PC-3 (cell line): Measurements from ENCODE around the gene SMARCAL1. TPM values are rescaled to one million over a fixed set of nuclear protein-coding genes. Genes with fewer than 3 reads are reported as not detected.

Source experiments
- ATAC-seq: fragments of 200-7000 bp; cut with Tn5 transposase; 2 replicates; pipeline ENCODE4 v1.9.1; 2020; ENCODE audit warnings: mild to moderate bottlenecking, moderate library complexity
- BruUV-seq: library from RNA; stranded (reverse); fragments of 400-500 nt; replicated peaks from 2 replicates; lab custom pipeline; 2021; lab: Mats Ljungman, UMichigan
- CTCF ChIA-PET: fragments of 300-600 bp; sonication (Branson Sonifier 250); formaldehyde crosslinking; loops from one replicate; lab custom pipeline; 2022; ENCODE audit warnings: antibody characterized with exemption; lab: Charles Lee
- POLR2A ChIA-PET: fragments of 300-600 bp; sonication (Branson Sonifier 250); formaldehyde crosslinking; loops from one replicate; lab custom pipeline; 2022; ENCODE audit warnings: antibody characterized with exemption; ENCODE audit not compliant: unreplicated experiment; lab: Charles Lee
- DNase-seq: peaks from one replicate; pipeline ENCODE4 v3.0.0-alpha.2; 2015
- H2AFZ ChIP-seq: fragments of 300-600 bp; sonication (generic); 2 replicates; pipeline ENCODE4 v1.6.0; 2016; ENCODE audit warnings: antibody characterized with exemption, low read length
- H3F3A ChIP-seq: fragments of 300-600 bp; sonication (generic); one replicate; pipeline ENCODE4 v1.6.0; 2017; ENCODE audit warnings: antibody characterized with exemption, low read length, control low read depth, mild to moderate bottlenecking; ENCODE audit not compliant: unreplicated experiment
- H3K27ac ChIP-seq: fragments of 300-600 bp; sonication (generic); 2 replicates; pipeline ENCODE4 v1.5.1; 2016; ENCODE audit warnings: mild to moderate bottlenecking, low read length
- H3K27me3 ChIP-seq: fragments of 300-600 bp; sonication (generic); 2 replicates; pipeline ENCODE4 v1.6.1; 2016; ENCODE audit warnings: low read length, mixed read lengths
- H3K36me3 ChIP-seq: fragments of 300-600 bp; sonication (generic); 2 replicates; pipeline ENCODE4 v1.6.1; 2016; ENCODE audit warnings: low read depth, mixed run types, low read length, mixed read lengths
- H3K4me1 ChIP-seq: fragments of 300-600 bp; sonication (generic); 2 replicates; pipeline ENCODE4 v1.5.1; 2016; ENCODE audit warnings: low read length; ENCODE audit not compliant: insufficient read depth
- H3K4me2 ChIP-seq: fragments of 300-600 bp; sonication (generic); 2 replicates; pipeline ENCODE4 v1.6.0; 2016; ENCODE audit warnings: low read length
- H3K4me3 ChIP-seq: fragments of 300-600 bp; sonication (generic); 2 replicates; pipeline ENCODE4 v1.5.1; 2016; ENCODE audit warnings: mild to moderate bottlenecking, low read length, mixed read lengths
- H3K79me2 ChIP-seq: fragments of 300-600 bp; sonication (generic); 2 replicates; pipeline ENCODE4 v1.6.1; 2017; ENCODE audit warnings: low read length, mixed read lengths
- H3K9ac ChIP-seq: fragments of 300-600 bp; sonication (generic); 2 replicates; pipeline ENCODE4 v1.6.0; 2016; ENCODE audit warnings: mild to moderate bottlenecking, low read length
- H3K9me2 ChIP-seq: fragments of 300-600 bp; sonication (generic); replicated peaks from 2 replicates; pipeline ENCODE4 v1.6.1; 2016; ENCODE audit warnings: mixed run types, low read length, mixed read lengths
- H3K9me3 ChIP-seq: fragments of 300-600 bp; sonication (generic); 2 replicates; pipeline ENCODE4 v1.6.1; 2016; ENCODE audit warnings: low read length, mixed read lengths
- H4K20me1 ChIP-seq: fragments of 300-600 bp; sonication (generic); 2 replicates; pipeline ENCODE4 v1.6.1; 2016; ENCODE audit warnings: low read length, mixed read lengths
- CTCF ChIP-seq: fragments of 300-600 bp; sonication (generic); conservative IDR thresholded peaks from 2 replicates; pipeline ENCODE4 v1.5.1; 2017; ENCODE audit warnings: antibody characterized with exemption, low read depth, mild to moderate bottlenecking, low read length
- EZH2 ChIP-seq: fragments of 300-600 bp; sonication (generic); IDR thresholded peaks from one replicate; pipeline ENCODE4 v1.6.1; 2017; ENCODE audit warnings: antibody characterized with exemption, mild to moderate bottlenecking, low read length; ENCODE audit not compliant: unreplicated experiment
- EZH2phosphoT487 ChIP-seq: fragments of 300-600 bp; sonication (generic); IDR thresholded peaks from 2 replicates; pipeline ENCODE4 v1.6.1; 2018; ENCODE audit warnings: mild to moderate bottlenecking, antibody characterized with exemption, low read length, borderline replicate concordance
- intact Hi-C: fragments of 100-400 bp; cut with micrococcal nuclease; formaldehyde crosslinking; loops from 2 replicates; pipeline ENCODE4 v1.9.0; 2023
- total RNA-seq: library from RNA; depleted of rRNA; stranded (reverse); fragments of >200 nt; gene quantifications from 2 replicates; pipeline ENCODE4 v1.2.3, GENCODE V29; 2014

Gene SMARCAL1
- total RNA-seq, 1 experiment from 2014 or later, result 8.3 TPM

DNA sequence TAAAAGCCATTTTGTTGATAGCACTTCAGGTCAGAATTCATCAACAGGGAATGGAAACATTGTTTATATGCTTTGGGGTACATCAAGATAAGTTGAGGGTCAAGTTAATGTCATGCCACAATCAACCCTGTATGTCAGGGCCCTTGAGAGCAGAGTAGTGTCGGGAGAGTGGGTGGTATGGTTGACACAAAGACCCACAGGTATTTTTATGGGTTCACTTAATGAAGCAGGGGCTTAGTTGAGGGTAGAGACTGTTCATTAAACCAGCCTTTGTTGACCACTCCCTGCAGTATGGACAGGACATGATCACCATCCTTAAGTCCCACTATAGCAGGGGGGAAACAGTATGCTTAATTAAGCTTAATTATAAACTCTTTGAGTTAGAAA, 92.1 kb downstream of the SMARCAL1 start:
- Histone ChIP-seq H2AFZ (no peak overlapping the region), H4K20me1 (peaks cover 52% of the 10 kb centered on the region), H3K4me1 (peaks cover 21% of the 10 kb centered on the region), H3K9ac (no peak overlapping the region), H3K9me2 (no peaks in the 10 kb centered on the region), H3F3A (no peaks in the 10 kb centered on the region), H3K36me3 (peaks cover 62% of the 10 kb centered on the region), H3K9me3 (no peaks in the 10 kb centered on the region), H3K27me3 (no peaks in the 10 kb centered on the region), H3K27ac (no peak overlapping the region), H3K4me2 (no peak overlapping the region), H3K4me3 (no peak overlapping the region), H3K79me2 (peaks cover 36% of the 10 kb centered on the region)
- ATAC-seq, result no peak
- BruUV-seq, result no TSS peak
- CTCF ChIA-PET, result no interaction called here
- DNase-seq, result no peak
- POLR2A ChIA-PET, result interaction anchor here (0.6 kb wide), 1 partner anchor 181 kb away, joined by 11 read pairs; no protein-coding TSS in a partner anchor
- intact Hi-C loops, result no loop called here
- TF ChIP-seq CTCF, result no peak
- no peak for TF ChIP-seq EZH2phosphoT487
- TF ChIP-seq EZH2, result no peak

DNA sequence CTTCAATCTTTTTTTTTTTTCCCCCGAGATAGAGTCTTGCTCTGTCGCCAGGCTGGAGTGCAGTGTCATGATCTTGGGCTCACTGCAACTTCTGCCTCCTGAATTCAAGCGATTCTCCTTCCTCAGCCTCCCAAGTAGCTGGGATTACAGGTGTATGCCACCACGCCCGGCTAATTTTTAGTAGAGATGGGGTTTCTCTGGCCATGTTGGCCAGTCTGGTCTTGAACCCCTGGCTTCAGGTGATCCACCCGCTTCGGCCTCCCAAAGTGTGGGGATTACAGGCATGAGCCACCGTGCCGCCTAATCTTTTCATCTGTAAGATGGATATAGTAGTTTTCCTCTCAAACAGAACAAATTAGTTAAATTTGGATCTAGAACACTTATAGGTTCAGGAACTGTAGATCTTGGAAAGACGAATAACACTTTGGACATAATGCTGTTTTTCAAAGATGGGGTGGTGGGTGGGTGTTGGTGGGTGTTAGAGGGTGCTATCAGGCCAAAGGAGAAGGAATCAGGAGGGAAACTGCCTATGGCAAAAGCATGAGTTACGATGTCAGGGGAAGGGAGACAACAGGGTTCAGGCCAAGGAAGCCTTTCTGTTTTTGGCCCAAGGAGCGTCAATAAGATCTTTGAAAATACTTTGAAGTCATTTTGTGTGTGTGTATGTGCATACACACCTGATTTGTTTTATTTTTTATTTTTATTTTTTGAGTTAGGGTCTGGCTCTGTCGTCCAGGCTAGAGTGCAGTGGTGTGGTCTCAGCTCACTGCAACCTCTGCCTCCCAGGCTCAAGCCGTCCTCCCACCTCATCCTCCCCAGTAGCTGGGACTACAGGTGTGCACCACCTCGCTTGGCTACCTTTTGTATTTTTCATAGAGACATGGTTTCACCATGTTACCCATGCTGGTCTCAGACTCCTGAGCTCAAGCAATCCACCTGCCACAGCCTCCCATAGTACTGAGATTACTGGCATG, 93.1 kb downstream of the SMARCAL1 start:
- Histone ChIP-seq H3K9ac (no peak overlapping the region), H3K36me3 (peaks cover 51% of the 10 kb centered on the region), H3K9me2 (no peaks in the 10 kb centered on the region), H3K4me3 (no peak overlapping the region), H2AFZ (no peak overlapping the region), H3K9me3 (no peaks in the 10 kb centered on the region), H3F3A (no peaks in the 10 kb centered on the region), H3K4me2 (no peak overlapping the region), H4K20me1 (peaks cover 41% of the 10 kb centered on the region), H3K79me2 (peaks cover 25% of the 10 kb centered on the region), H3K4me1 (peaks cover 13% of the 10 kb centered on the region), H3K27ac (no peak overlapping the region), H3K27me3 (no peaks in the 10 kb centered on the region)
- POLR2A ChIA-PET, result no interaction called here
- DNase-seq (no peak), ATAC-seq (no peak)
- CTCF ChIA-PET, result no interaction called here
- no TSS peak for BruUV-seq
- intact Hi-C loops, result no loop called here
- TF ChIP-seq EZH2, result no peak
- TF ChIP-seq CTCF, result no peak
- TF ChIP-seq EZH2phosphoT487, result no peak
